ENCODE measurements around the gene UBASH3A.

The UBASH3A gene

DNA sequence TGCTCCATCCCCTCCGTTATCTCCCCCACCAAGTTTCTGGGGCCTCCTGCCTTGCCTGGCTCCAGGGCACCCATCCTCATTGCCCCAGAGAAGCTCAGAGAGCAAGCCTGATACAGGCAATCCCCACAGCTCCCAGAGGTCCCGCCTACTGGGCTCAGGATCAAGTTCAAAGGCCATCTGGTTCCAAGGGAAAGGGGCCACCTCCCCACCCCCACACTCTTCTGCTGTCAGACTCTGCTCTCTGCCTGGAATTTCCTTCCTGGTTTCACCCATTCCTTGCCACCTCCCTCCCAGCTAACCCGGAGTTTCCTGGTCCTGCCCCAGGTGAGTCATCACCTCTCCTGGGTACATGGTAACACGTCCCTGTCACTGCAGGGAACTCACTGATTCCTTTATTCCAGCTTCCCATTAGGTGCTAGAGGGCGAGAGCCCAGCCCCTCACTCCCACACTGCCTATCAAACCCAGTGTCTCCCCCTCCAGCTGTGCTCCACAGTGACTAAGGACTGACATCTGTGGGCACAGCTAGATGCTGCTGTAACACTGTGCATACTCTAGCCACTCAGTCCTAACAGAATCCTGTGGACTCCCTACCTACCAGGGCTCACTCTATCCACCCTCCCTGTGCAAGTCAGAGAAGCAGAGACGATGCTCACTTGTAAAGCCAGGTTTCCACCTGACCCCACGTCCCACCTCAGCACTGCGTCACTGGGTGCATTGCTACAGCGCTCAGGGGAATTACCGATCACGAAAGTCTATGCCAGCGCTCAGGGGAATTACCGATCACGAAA is 70.5 kb downstream of the UBASH3A start:
- H3K9ac ChIP-seq (ENCODE audit: insufficient read length, low read depth): no peak overlapping the region
- no peak overlapping the region for H3K4me3 ChIP-seq (ENCODE audit: insufficient read length, low read depth)
- DNase-seq (ENCODE audit: low read depth, low spot score): no peak
- H3K4me1 ChIP-seq (ENCODE audit: insufficient read depth, insufficient read length): peaks cover 8% of the 10 kb centered on the region
- TF ChIP-seq YY1 (IDR thresholded peaks at IDR 0.05; ENCODE audit: insufficient read depth, insufficient read length): no peak
- TF ChIP-seq ZNF274 (IDR thresholded peaks at IDR 0.05; ENCODE audit: low read depth, low read length): no peak
- TF ChIP-seq SUZ12 (IDR thresholded peaks at IDR 0.05; ENCODE audit: extremely low read depth, insufficient read depth, insufficient read length): no peak
- peaks cover 2% of the 10 kb centered on the region for H3K27me3 ChIP-seq (ENCODE audit: insufficient read depth, insufficient read length)
- no peaks in the 10 kb centered on the region for H3K9me3 ChIP-seq (ENCODE audit: insufficient read depth, low read length)
- no peaks in the 10 kb centered on the region for H3K36me3 ChIP-seq (ENCODE audit: insufficient read depth, insufficient read length, low read length)

DNA sequence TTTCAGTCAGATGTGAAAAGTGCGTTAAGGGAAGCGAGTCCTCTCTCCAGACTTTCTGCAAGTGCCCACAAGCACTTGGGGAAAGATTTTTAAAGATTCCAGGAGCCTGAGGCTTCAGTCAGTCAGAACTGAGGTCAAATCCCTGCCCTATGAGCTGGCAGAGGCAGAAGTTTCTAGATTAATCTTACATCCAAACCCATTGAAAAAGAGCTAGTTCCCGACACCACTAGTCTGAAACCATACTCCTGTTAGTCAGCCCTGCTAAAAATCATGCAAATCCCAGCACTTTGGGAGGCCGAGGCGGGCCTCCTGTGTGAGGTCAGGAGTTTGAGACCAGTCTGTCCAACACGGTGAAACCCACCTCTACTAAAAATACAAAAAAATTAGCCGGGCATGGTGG is 71.3 kb downstream of the UBASH3A start:
- peaks cover 2% of the 10 kb centered on the region for H3K27me3 ChIP-seq (ENCODE audit: insufficient read depth, insufficient read length)
- DNase-seq (ENCODE audit: low read depth, low spot score): no peak
- H3K4me3 ChIP-seq (ENCODE audit: insufficient read length, low read depth): no peak overlapping the region
- no peaks in the 10 kb centered on the region for H3K36me3 ChIP-seq (ENCODE audit: insufficient read depth, insufficient read length, low read length)
- TF ChIP-seq ZNF274 (IDR thresholded peaks at IDR 0.05; ENCODE audit: low read depth, low read length) (no peak), SUZ12 (IDR thresholded peaks at IDR 0.05; ENCODE audit: extremely low read depth, insufficient read depth, insufficient read length) (no peak), YY1 (IDR thresholded peaks at IDR 0.05; ENCODE audit: insufficient read depth, insufficient read length) (no peak)
- peaks cover 8% of the 10 kb centered on the region for H3K4me1 ChIP-seq (ENCODE audit: insufficient read depth, insufficient read length)
- H3K9ac ChIP-seq (ENCODE audit: insufficient read length, low read depth): no peak overlapping the region
- H3K9me3 ChIP-seq (ENCODE audit: insufficient read depth, low read length): no peaks in the 10 kb centered on the region

DNA sequence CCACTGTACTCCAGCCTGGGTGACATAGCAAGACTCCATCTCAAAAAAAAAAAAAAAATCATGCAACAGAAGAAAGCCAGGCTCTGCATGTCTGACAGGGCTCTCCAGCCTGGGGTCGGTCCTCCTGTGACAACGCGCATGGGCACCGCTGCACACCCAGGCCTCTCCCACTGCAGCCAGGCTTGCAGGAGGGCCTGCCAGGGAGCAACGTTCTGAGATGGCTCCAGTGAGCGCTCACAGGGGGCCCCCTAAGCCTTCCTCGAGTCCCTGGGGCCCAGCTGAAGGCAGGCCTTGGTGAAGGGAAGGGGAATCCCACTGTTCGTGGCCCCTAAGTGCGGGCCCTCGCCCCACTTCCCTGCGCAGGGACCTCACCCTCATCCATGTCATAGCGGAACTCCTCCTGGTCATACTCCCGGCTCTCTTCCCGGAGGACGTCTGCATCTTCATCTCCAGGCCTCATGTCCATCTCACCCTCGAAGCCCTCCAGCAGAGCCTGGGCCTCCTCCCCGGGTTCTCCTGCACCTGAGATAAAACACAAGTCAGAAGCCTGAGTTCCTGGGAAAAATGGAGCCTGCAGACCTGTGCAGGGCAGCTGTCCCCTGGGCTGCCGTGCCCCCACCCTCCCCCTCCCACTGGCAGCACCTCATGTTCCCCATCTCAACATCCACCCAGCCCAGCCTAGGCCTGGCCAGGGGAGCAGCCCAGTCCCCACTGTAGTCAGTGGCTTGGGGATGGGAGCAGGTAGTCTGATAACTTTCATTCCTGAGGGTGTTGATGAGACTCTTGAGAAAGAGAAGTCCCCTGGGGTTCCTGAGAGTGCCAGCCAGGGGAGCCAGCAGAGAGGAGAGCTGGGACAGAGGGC is 72.1 kb downstream of the UBASH3A start:
- TF ChIP-seq ZNF274 (IDR thresholded peaks at IDR 0.05; ENCODE audit: low read depth, low read length) (no peak), YY1 (IDR thresholded peaks at IDR 0.05; ENCODE audit: insufficient read depth, insufficient read length) (no peak), SUZ12 (IDR thresholded peaks at IDR 0.05; ENCODE audit: extremely low read depth, insufficient read depth, insufficient read length) (no peak)
- Histone ChIP-seq H3K36me3 (ENCODE audit: insufficient read depth, insufficient read length, low read length) (no peaks in the 10 kb centered on the region), H3K4me3 (ENCODE audit: insufficient read length, low read depth) (no peak overlapping the region), H3K9me3 (ENCODE audit: insufficient read depth, low read length) (no peaks in the 10 kb centered on the region), H3K4me1 (ENCODE audit: insufficient read depth, insufficient read length) (peaks cover 8% of the 10 kb centered on the region), H3K27me3 (ENCODE audit: insufficient read depth, insufficient read length) (peaks cover 2% of the 10 kb centered on the region), H3K9ac (ENCODE audit: insufficient read length, low read depth) (no peak overlapping the region)
- DNase-seq (ENCODE audit: low read depth, low spot score): no peak

DNA sequence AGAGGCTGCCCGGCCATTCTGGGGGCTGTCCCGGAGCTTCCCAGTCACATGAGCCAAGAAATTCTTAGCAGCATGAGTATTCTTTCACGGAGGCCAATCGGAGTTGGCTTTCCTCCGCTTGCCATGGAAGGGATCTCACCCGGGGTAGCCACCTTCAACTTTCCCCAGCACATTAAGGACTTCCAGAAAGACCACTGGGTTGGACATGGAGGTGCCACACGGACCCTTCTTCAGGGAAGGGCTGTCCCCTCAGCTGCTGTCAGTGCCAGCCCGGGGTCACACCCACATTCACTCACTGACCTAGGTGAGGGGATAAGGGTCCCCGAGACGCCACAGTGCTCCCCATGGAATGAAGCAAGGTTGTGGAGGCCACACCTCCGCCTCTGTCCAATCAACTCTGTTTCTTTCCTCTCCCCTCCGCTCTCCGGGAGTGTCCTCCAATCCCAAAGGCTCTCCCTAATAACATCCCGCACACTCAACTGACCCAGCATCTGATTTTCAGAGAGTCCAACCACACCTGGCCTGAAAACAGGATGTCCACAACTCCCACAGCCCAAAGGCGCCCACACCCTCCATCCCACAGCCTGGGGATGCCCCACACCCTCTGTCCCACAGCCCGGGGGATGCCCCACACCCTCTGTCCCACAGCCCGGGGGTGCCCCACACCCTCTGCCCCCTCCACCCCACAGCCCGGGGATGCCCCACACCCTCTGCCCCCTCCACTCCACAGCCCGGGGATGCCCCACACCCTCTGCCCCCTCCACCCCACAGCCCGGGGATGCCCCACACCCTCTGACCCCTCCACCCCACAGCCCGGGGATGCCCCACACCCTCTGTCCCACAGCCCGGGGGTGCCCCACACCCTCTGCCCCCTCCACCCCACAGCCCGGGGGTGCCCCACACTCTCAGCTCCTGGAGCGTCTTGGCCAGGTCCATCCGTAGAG is 73.0 kb downstream of the UBASH3A start:
- no peak for DNase-seq (ENCODE audit: low read depth, low spot score)
- no peak overlapping the region for H3K9ac ChIP-seq (ENCODE audit: insufficient read length, low read depth)
- H3K4me1 ChIP-seq (ENCODE audit: insufficient read depth, insufficient read length): peaks cover 8% of the 10 kb centered on the region
- peaks cover 2% of the 10 kb centered on the region for H3K27me3 ChIP-seq (ENCODE audit: insufficient read depth, insufficient read length)
- no peak overlapping the region for H3K4me3 ChIP-seq (ENCODE audit: insufficient read length, low read depth)
- H3K36me3 ChIP-seq (ENCODE audit: insufficient read depth, insufficient read length, low read length): no peaks in the 10 kb centered on the region
- TF ChIP-seq SUZ12 (IDR thresholded peaks at IDR 0.05; ENCODE audit: extremely low read depth, insufficient read depth, insufficient read length) (no peak), ZNF274 (IDR thresholded peaks at IDR 0.05; ENCODE audit: low read depth, low read length) (no peak), YY1 (IDR thresholded peaks at IDR 0.05; ENCODE audit: insufficient read depth, insufficient read length) (no peak)
- no peaks in the 10 kb centered on the region for H3K9me3 ChIP-seq (ENCODE audit: insufficient read depth, low read length)

DNA sequence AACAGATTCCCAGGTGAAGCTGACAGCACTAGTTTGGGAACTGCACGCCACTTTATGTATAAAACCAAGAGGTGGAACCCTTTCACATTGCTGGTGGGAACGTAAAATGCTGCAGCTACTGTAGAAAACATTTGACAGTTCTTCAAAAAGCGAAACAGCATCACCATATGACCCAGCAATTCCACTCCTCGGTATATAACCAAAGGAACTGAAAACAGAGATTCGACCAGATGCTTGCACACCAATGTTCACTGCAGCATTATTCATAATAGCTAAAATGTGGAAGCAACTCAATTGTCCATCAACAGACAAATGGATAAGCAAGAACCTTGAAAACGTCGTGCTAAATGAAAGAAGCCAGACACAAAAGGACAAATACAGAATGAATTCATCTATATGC is 74.8 kb downstream of the UBASH3A start:
- no peaks in the 10 kb centered on the region for H3K9me3 ChIP-seq (ENCODE audit: insufficient read depth, low read length)
- no peak overlapping the region for H3K4me3 ChIP-seq (ENCODE audit: insufficient read length, low read depth)
- no peak for TF ChIP-seq YY1 (IDR thresholded peaks at IDR 0.05; ENCODE audit: insufficient read depth, insufficient read length)
- H3K27me3 ChIP-seq (ENCODE audit: insufficient read depth, insufficient read length): peaks cover 2% of the 10 kb centered on the region
- H3K9ac ChIP-seq (ENCODE audit: insufficient read length, low read depth): no peak overlapping the region
- DNase-seq (ENCODE audit: low read depth, low spot score): no peak
- H3K4me1 ChIP-seq (ENCODE audit: insufficient read depth, insufficient read length): peaks cover 8% of the 10 kb centered on the region
- no peaks in the 10 kb centered on the region for H3K36me3 ChIP-seq (ENCODE audit: insufficient read depth, insufficient read length, low read length)

DNA sequence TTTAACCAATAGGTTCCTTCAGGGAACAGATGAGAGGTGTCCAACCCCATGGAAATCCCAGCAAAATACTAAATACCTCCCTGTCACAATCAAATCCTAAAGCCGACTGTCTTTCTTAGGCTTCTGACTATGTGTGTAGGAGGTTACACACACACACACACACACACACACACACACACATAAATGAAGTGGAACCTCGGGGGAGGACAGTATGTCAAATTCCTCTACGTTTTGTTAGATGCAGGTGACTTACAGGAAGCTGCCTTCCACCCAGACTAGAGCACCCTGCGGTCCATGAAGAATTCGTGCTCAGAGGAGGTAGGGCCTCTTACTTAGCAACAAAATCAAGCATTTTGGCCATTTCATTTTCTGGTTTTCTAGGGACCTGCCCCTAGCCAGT is 75.9 kb downstream of the UBASH3A start:
- Histone ChIP-seq H3K9me3 (ENCODE audit: insufficient read depth, low read length) (no peaks in the 10 kb centered on the region), H3K4me1 (ENCODE audit: insufficient read depth, insufficient read length) (peaks cover under 1% of the 10 kb centered on the region), H3K27me3 (ENCODE audit: insufficient read depth, insufficient read length) (peaks cover under 1% of the 10 kb centered on the region), H3K36me3 (ENCODE audit: insufficient read depth, insufficient read length, low read length) (no peaks in the 10 kb centered on the region), H3K4me3 (ENCODE audit: insufficient read length, low read depth) (no peak overlapping the region), H3K9ac (ENCODE audit: insufficient read length, low read depth) (no peak overlapping the region)
- no peak for DNase-seq (ENCODE audit: low read depth, low spot score)
- TF ChIP-seq SUZ12 (IDR thresholded peaks at IDR 0.05; ENCODE audit: extremely low read depth, insufficient read depth, insufficient read length): no peak
- no peak for TF ChIP-seq YY1 (IDR thresholded peaks at IDR 0.05; ENCODE audit: insufficient read depth, insufficient read length)
- TF ChIP-seq ZNF274 (IDR thresholded peaks at IDR 0.05; ENCODE audit: low read depth, low read length): no peak
